Esophagus muscularis mucosa (tissue), 4 donors: ENCODE data around the gene AOC3. TPM values are rescaled to one million over a fixed set of nuclear protein-coding genes. Genes with fewer than 3 reads are reported as not detected.
A peak's percentile ranks its signal among the peaks of the same experiment; 100 is the strongest.
"Not testable (repeated sequence)": the region's sequence is repeated elsewhere in the genome, so short reads cannot be mapped to it uniquely, and the experiment has no call there.

ENCODE experiments used
- DNase-seq: peaks from one replicate; pipeline ENCODE4 v3.0.0-alpha.2; 2017; ENCODE audit errors: extremely low spot score
- H3K27ac ChIP-seq, 4 donors: fragments of 200-600 bp; sonication (generic); replicated peaks in 1 of 4; 1 replicate in 3 of 4; 2 replicates in 1 of 4; pipeline ENCODE4 v1.5.1; 2016 to 2019; ENCODE audit warnings: mild to moderate bottlenecking in 1 of 4
- H3K27me3 ChIP-seq, 4 donors: fragments of 200-600 bp; sonication (generic); one replicate each; pipeline versions ENCODE4 v1.5.1 to v1.6.0; 2016 to 2019
- H3K36me3 ChIP-seq, 4 donors: fragments of 200-600 bp; sonication (generic); one replicate each; pipeline ENCODE4 v1.5.1; 2016 to 2019
- H3K4me1 ChIP-seq, 4 donors: fragments of 200-600 bp; sonication (generic); one replicate each; pipeline ENCODE4 v1.5.1; 2016 to 2019
- H3K4me3 ChIP-seq, 4 donors: fragments of 200-600 bp; sonication (generic); 1 replicate in 2 of 4; 2 replicates in 2 of 4; pipeline ENCODE4 v1.5.1; 2016 to 2019; ENCODE audit warnings: mild to moderate bottlenecking in 4 of 4, moderate library complexity in 1 of 4
- H3K9me3 ChIP-seq, 4 donors: fragments of 200-600 bp; sonication (generic); 1 replicate in 3 of 4; 2 replicates in 1 of 4; pipeline ENCODE4 v1.5.1; 2016 to 2019
- CTCF ChIP-seq, 3 experiments: fragments of 200-600 bp in 2 of 3; fragments of 450-650 bp in 1 of 3; sonication (generic) in 2 of 3; IDR thresholded peaks; one replicate each; pipeline ENCODE4 v1.5.1; 2017 to 2019; ENCODE audit warnings: antibody characterized with exemption in 3 of 3, mild to moderate bottlenecking in 2 of 3, moderate library complexity in 1 of 3
- EP300 ChIP-seq: sonication (generic); formaldehyde crosslinking; IDR thresholded peaks from one replicate; pipeline ENCODE4 v1.6.1; 2017; ENCODE audit warnings: antibody characterized with exemption
- POLR2A ChIP-seq: fragments of 450-650 bp; IDR thresholded peaks from one replicate; pipeline ENCODE4 v1.6.1; 2017; ENCODE audit warnings: antibody characterized with exemption, moderate library complexity, mild to moderate bottlenecking, low read depth
- POLR2AphosphoS5 ChIP-seq, 2 donors: sonication (generic); formaldehyde crosslinking; IDR thresholded peaks; one replicate each; pipeline ENCODE4 v1.6.1; 2017; ENCODE audit warnings: antibody characterized with exemption in 2 of 2
- WGBS: methylation state at CpG from one replicate; pipeline ENCODE4 v1.1.5; 2018; 5-methylcytosine and 5-hydroxymethylcytosine counted together
- intact Hi-C: fragments of 100-400 bp; cut with DNase I; formaldehyde crosslinking; loops from one replicate; pipeline ENCODE4 v1.15.1; 2023
- total RNA-seq, 4 donors: library from RNA; depleted of rRNA; stranded (reverse); fragments of >200 nt; gene quantifications; one replicate each; pipeline versions ENCODE4 v1.1.0 to v1.2.1, GENCODE V29; 2016

The AOC3 gene
- total RNA-seq, 4 donors from 2014 or later = 89.0 to 242 (median 118) TPM

DNA sequence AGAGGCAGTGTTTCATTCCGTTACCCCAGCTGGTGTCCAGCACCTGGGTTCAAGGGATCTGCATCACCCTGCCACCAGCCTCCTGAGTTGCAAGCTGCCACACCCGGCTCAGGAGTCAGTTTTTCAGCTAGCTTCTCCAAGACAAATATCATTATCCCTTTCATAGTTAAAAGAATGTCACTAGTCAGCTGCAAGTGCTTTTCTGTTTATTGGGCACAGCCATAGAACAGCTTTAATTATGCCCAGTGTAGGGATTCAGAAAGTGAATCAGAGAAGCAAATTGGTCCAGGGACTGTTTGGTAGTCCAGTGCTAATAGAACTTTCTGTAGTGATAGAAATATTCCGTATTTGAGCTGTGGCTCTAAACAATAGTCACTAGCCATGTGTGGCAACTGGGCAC lies 2.9 kb upstream of the AOC3 start:
- TF ChIP-seq POLR2A (no peak), CTCF (IDR thresholded peaks at IDR 0.05) (no peak)
- H3K4me1 ChIP-seq = peaks cover 15 to 61% (median 51%) of the 10 kb centered on the region in 4 donors
- H3K4me3 ChIP-seq = no peak overlapping the region
- no peaks in the 10 kb centered on the region for H3K9me3 ChIP-seq
- DNase-seq = no peak
- H3K36me3 ChIP-seq = peaks cover 0 to 27% (median 23%) of the 10 kb centered on the region in 4 donors
- WGBS = 86% methylated on average over 3 of the region's 3 CpGs
- H3K27me3 ChIP-seq = no peaks in the 10 kb centered on the region
- intact Hi-C loops = no loop called here
- H3K27ac ChIP-seq = no peak overlapping the region

GRCh38 chr17:42849031-42849430 lies 2.0 kb upstream of the AOC3 start:
- DNase-seq = no peak
- TF ChIP-seq POLR2A (no peak), EP300 (no peak), POLR2AphosphoS5 (IDR thresholded peaks at IDR 0.05) (no peak), CTCF (IDR thresholded peaks at IDR 0.05) (no peak)
- peaks cover 0 to 20% (median 18%) of the 10 kb centered on the region in 4 donors for H3K36me3 ChIP-seq

DNA sequence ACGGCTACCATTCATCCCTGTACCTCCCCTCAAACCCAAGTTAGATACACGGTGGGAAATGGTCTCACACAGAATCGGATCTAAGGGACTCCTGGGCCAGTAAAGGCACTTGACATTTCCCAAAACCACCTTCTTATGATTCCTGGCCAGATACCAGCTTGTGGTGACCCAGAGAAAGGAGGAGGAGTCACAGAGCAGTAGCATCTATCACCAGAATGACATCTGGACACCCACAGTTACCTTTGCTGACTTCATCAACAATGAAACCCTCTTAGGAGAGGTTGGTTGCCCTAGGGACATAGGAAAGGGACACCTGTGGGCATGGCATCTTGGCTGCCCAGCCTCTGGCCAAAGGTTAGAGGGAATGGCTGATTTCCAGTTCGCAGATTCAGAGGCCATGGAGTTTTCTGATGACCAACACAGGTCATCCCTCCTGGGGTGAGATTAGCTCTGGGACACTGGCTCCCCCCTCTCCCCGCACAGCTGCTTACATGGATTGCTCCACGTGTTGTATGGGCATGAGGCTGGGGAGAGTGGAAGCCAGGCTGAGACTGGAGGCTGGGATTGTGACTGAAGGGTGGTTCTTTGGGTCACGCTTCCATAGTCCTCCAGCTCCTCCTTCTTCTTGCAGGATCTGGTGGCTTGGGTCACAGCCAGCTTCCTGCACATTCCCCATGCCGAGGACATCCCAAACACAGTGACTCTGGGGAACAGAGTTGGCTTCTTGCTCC lies 1.4 kb upstream of the AOC3 start:
- H3K4me1 ChIP-seq = peaks cover 10 to 63% (median 54%) of the 10 kb centered on the region in 4 donors
- H3K27me3 ChIP-seq = no peaks in the 10 kb centered on the region
- no peaks in the 10 kb centered on the region for H3K9me3 ChIP-seq
- intact Hi-C loops = no loop called here
- WGBS = 54% methylated on average over 6 of the region's 8 CpGs
- no peak for DNase-seq
- peak overlapping the region; percentile 86 to 89 (median 88) for H3K27ac ChIP-seq
- peak overlapping the region in 3 of 4 donors; percentile 11 to 61 (median 59) for H3K4me3 ChIP-seq
- TF ChIP-seq POLR2AphosphoS5 (IDR thresholded peaks at IDR 0.05) = peak in 1 of 2 donors; percentile 13
- TF ChIP-seq CTCF (IDR thresholded peaks at IDR 0.05) = no peak
- peaks cover 0 to 16% (median 14%) of the 10 kb centered on the region in 4 donors for H3K36me3 ChIP-seq

More at GRCh38 chr17:42849031-42849430, 2.0 kb upstream of the AOC3 start:
- WGBS = 82% methylated on average over 9 of the region's 9 CpGs
- H3K4me3 ChIP-seq = no peak overlapping the region
- no peaks in the 10 kb centered on the region for H3K9me3 ChIP-seq
- H3K27me3 ChIP-seq = no peaks in the 10 kb centered on the region
- intact Hi-C loops = no loop called here
- H3K27ac ChIP-seq = peak overlapping the region in 2 of 4 donors; percentile 6 to 88
- peaks cover 10 to 63% (median 51%) of the 10 kb centered on the region in 4 donors for H3K4me1 ChIP-seq

- Histone ChIP-seq H3K4me1 (peaks cover 10 to 76% (median 69%) of the 10 kb centered on the region in 4 donors), H3K4me3 (peak overlapping the region; percentile 59 to 69 (median 62)), H3K27ac (peak overlapping the region; percentile 86 to 89 (median 88)), H3K36me3 (peaks cover 0 to 18% (median 4%) of the 10 kb centered on the region in 4 donors)
- intact Hi-C loops, DNase-seq, H3K9me3 ChIP-seq, H3K27me3 ChIP-seq: not testable (repeated sequence)
- WGBS = 61% methylated on average over 2 of the region's 28 CpGs
- TF ChIP-seq POLR2AphosphoS5 (IDR thresholded peaks at IDR 0.05) = peak; percentile 1 to 35
These were observed 607 bp downstream of the AOC3 start for GRCh38 chr17:42851371-42852240.

- 44% methylated on average over 5 of the region's 15 CpGs for WGBS
- Histone ChIP-seq H3K27me3 (no peaks in the 10 kb centered on the region), H3K4me3 (peak overlapping the region; percentile 59 to 69 (median 62)), H3K4me1 (peaks cover 3 to 76% (median 69%) of the 10 kb centered on the region in 4 donors), H3K27ac (peak overlapping the region; percentile 86 to 89 (median 88)), H3K9me3 (no peaks in the 10 kb centered on the region), H3K36me3 (peaks cover 0 to 26% (median 8%) of the 10 kb centered on the region in 4 donors)
- no peak for TF ChIP-seq CTCF (IDR thresholded peaks at IDR 0.05)
- peak in 1 of 2 donors; percentile 48 for TF ChIP-seq POLR2AphosphoS5 (IDR thresholded peaks at IDR 0.05)
- no peak for TF ChIP-seq EP300
- DNase-seq = no peak
- intact Hi-C loops = no loop called here
These were observed 1.4 kb downstream of the AOC3 start for GRCh38 chr17:42852351-42852750.
